HG02623 (cell line): Measurements from ENCODE around the gene FUZ.

Experiments
- ATAC-seq: cut with Tn5 transposase; IDR thresholded peaks from one replicate; pipeline ENCODE4 v1.9.1; 2021; ENCODE audit warnings: moderate library complexity; ENCODE audit not compliant: unreplicated experiment

The FUZ gene

GRCh38 chr19:49812997-49813861 is at the start of gene FUZ:
FUZ (minus strand) TSS chr19:49813292; CDS start chr19:49813106, 186 bp downstream.
- ATAC-seq, result peak; percentile 44

- no peak for ATAC-seq
These were observed 49.5 kb upstream of the FUZ start for GRCh38 chr19:49862391-49863253.

- no peak for ATAC-seq
These were observed 48.7 kb upstream of the FUZ start for GRCh38 chr19:49861541-49862378.

- ATAC-seq, result no peak
These were observed 48.0 kb upstream of the FUZ start for GRCh38 chr19:49861107-49861506.

GRCh38 chr19:49860336-49861102 is 47.4 kb upstream of the FUZ start:
- ATAC-seq, result no peak

GRCh38 chr19:49859682-49860335 is 46.7 kb upstream of the FUZ start:
- ATAC-seq, result no peak

- no peak for ATAC-seq
These were observed 45.2 kb upstream of the FUZ start for GRCh38 chr19:49858088-49858985.

- no peak for ATAC-seq
These were observed 44.7 kb upstream of the FUZ start for GRCh38 chr19:49857838-49858087.

GRCh38 chr19:49857061-49857837 is 44.2 kb upstream of the FUZ start:
- ATAC-seq, result no peak

GRCh38 chr19:49856574-49857021 is 43.5 kb upstream of the FUZ start:
- ATAC-seq, result no peak

- ATAC-seq, result no peak
These were observed 42.8 kb upstream of the FUZ start for GRCh38 chr19:49855676-49856573.

GRCh38 chr19:49855277-49855675 is 42.2 kb upstream of the FUZ start:
- ATAC-seq, result no peak

- ATAC-seq, result no peak
These were observed 41.5 kb upstream of the FUZ start for GRCh38 chr19:49854378-49855263.

- ATAC-seq, result no peak
These were observed 40.8 kb upstream of the FUZ start for GRCh38 chr19:49853852-49854377.

- no peak for ATAC-seq
These were observed 39.6 kb upstream of the FUZ start for GRCh38 chr19:49852631-49853126.
